C4-2B (cell line): ENCODE data around the gene HK2.

ENCODE experiments used
- ZFX ChIP-seq: fragments of 450-650 bp; IDR thresholded peaks from 2 replicates; pipeline ENCODE4 v1.6.1; 2017
- TF ChIP-seq, protein P1 (sequence below): fragments of 450-650 bp; conservative IDR thresholded peaks from 2 replicates; pipeline ENCODE4 v1.5.1; 2017; ENCODE audit warnings: mild to moderate bottlenecking

GRCh38 chr2:74917702-74918619 is 84.0 kb downstream of the HK2 start:
- TF ChIP-seq, protein P1, sequence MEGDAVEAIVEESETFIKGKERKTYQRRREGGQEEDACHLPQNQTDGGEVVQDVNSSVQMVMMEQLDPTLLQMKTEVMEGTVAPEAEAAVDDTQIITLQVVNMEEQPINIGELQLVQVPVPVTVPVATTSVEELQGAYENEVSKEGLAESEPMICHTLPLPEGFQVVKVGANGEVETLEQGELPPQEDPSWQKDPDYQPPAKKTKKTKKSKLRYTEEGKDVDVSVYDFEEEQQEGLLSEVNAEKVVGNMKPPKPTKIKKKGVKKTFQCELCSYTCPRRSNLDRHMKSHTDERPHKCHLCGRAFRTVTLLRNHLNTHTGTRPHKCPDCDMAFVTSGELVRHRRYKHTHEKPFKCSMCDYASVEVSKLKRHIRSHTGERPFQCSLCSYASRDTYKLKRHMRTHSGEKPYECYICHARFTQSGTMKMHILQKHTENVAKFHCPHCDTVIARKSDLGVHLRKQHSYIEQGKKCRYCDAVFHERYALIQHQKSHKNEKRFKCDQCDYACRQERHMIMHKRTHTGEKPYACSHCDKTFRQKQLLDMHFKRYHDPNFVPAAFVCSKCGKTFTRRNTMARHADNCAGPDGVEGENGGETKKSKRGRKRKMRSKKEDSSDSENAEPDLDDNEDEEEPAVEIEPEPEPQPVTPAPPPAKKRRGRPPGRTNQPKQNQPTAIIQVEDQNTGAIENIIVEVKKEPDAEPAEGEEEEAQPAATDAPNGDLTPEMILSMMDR = no peak; the same call in 1 of the 2 replicates
- TF ChIP-seq ZFX = no peak
